WERI-Rb-1 (cell line): Measurements from ENCODE around the gene PANK4.

ENCODE experiments used
- DNase-seq: peaks from one replicate; pipeline ENCODE4 v3.0.0-alpha.2; 2020
- H3K27ac ChIP-seq: fragments of 250-450 bp; sonication (Bioruptor Pico); 2 replicates; pipeline ENCODE4 v1.5.1; 2020; ENCODE audit warnings: mild to moderate bottlenecking, moderate library complexity
- H3K27me3 ChIP-seq: fragments of 250-450 bp; sonication (Bioruptor Pico); 2 replicates; pipeline ENCODE4 v1.5.1; 2021; ENCODE audit warnings: mild to moderate bottlenecking, low read depth, moderate library complexity; ENCODE audit not compliant: insufficient read depth, severe bottlenecking
- H3K36me3 ChIP-seq: fragments of 250-450 bp; sonication (Bioruptor Pico); 2 replicates; pipeline ENCODE4 v1.5.1; 2020; ENCODE audit warnings: mild to moderate bottlenecking, moderate library complexity
- H3K4me3 ChIP-seq: 2 replicates; pipeline ENCODE4 v1.5.1; 2011; ENCODE audit warnings: low read depth, mild to moderate bottlenecking, control low read depth, low read length
- H3K9me3 ChIP-seq: fragments of 250-450 bp; sonication (Bioruptor Pico); 2 replicates; pipeline ENCODE4 v1.5.1; 2021; ENCODE audit warnings: mild to moderate bottlenecking, moderate library complexity; ENCODE audit not compliant: severe bottlenecking
- CTCF ChIP-seq: IDR thresholded peaks from 2 replicates; pipeline ENCODE4 v1.5.1; 2011; ENCODE audit warnings: low read depth, mild to moderate bottlenecking, control low read depth, inconsistent platforms, low read length

The PANK4 gene

GRCh38 chr1:2527556-2527860, 1.1 kb upstream of the PANK4 start:
- no peak for DNase-seq
- H3K36me3 ChIP-seq = peaks cover 25% of the 10 kb centered on the region
- TF ChIP-seq CTCF = no peak
- H3K27me3 ChIP-seq = no peaks in the 10 kb centered on the region
- H3K9me3 ChIP-seq = no peaks in the 10 kb centered on the region
- H3K4me3 ChIP-seq = no peak overlapping the region
- H3K27ac ChIP-seq = no peak overlapping the region

- TF ChIP-seq CTCF = no peak
- H3K36me3 ChIP-seq = peaks cover 27% of the 10 kb centered on the region
- no peaks in the 10 kb centered on the region for H3K9me3 ChIP-seq
- H3K4me3 ChIP-seq = peak overlapping the region; percentile 40; the same call in 1 of the 2 replicates
- no peak overlapping the region for H3K27ac ChIP-seq
- H3K27me3 ChIP-seq = no peaks in the 10 kb centered on the region
- DNase-seq = no peak
Observed at GRCh38 chr1:2526824-2527555, 594 bp upstream of the PANK4 start.

GRCh38 chr1:2525572-2525919, 850 bp downstream of the PANK4 start:
- TF ChIP-seq CTCF = no peak
- peak overlapping the region; percentile 83 for H3K27ac ChIP-seq

DNA sequence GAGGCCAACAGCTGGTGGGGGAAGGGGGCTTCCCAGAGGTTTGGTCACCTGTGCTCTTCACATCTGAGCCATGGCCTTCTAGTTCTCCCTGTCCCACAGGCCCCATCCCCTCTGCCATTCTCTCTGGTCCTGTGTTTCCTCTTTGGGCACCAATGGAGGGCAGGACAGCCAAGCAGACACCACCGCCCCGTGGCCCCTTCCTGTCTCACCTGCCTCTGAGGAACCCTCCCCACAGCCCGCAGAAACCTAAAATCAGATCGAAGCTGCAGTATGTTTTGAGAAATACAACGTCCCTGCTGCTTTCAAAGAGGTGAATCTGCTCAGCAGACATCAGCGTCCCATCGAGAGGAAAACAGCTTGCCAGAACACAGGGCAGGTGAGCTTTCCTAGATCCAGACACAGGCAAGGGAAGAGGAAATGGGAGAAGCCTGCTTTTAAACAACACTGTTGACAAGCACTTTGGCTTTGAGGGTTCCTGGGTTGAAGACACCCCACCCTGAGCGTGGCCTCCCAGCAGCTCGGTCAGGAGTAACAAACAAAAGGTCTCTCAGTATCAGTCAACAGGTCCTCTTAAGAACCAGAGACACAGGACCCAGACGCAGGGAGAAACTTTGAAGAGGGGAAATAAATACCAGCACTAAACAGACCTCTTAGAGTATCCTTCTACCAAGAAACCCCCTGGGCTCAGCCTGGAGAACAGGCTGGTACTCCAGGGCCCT, 2.3 kb downstream of the PANK4 start:
- Histone ChIP-seq H3K27ac (peak overlapping the region; percentile 71), H3K36me3 (peaks cover 52% of the 10 kb centered on the region), H3K9me3 (no peaks in the 10 kb centered on the region), H3K4me3 (no peak overlapping the region), H3K27me3 (no peaks in the 10 kb centered on the region)
- no peak for DNase-seq
- no peak for TF ChIP-seq CTCF

More at GRCh38 chr1:2525572-2525919, 850 bp downstream of the PANK4 start:
- peaks cover 41% of the 10 kb centered on the region for H3K36me3 ChIP-seq
- H3K27me3 ChIP-seq = no peaks in the 10 kb centered on the region
- H3K9me3 ChIP-seq = no peaks in the 10 kb centered on the region
- peak overlapping the region; percentile 67 for H3K4me3 ChIP-seq
- DNase-seq = no peak

DNA sequence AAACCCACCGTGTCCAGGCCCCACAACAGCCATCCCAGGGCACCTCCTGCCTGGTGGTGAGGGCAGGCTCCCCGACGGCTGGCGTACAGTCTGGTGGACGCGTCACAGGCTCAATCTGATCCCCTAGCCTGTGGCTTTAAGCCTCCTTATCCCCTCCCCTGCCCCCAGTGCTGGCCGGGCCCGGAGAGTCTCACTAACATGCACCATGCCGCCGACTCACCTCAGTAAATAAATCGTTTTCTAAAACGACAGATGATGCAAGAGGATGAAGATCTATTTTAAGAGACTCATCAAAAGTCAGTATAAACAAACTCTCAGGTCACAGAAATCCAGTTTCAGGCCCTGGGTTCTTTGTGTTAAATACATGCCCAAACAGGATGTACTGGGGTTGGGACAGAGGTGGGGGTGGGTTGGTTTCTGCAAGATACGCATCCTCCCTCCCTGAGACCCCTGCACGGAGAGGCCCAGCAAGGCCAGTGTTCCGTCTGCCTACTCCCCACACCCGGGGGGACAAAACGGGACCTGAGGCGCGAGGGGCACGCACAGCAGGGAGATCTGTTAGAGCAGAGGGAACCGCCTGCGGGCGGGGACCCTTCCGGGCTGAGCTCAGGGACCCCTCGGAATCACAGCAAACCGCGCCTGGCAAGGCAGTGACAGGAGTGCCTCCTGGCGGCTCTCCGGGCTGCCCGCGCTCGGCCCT, 3.1 kb downstream of the PANK4 start:
- Histone ChIP-seq H3K4me3 (no peak overlapping the region), H3K27ac (peak overlapping the region; percentile 71), H3K36me3 (peaks cover 59% of the 10 kb centered on the region), H3K9me3 (no peaks in the 10 kb centered on the region), H3K27me3 (no peaks in the 10 kb centered on the region)
- peak; percentile 87 for DNase-seq
- no peak for TF ChIP-seq CTCF
